GM19099 (cell line): Measurements from ENCODE around the gene RETSAT.

Experiments used
- POLR2A ChIP-seq: IDR thresholded peaks from 3 replicates; pipeline ENCODE4 v1.6.1; 2011; ENCODE audit warnings: low read depth; ENCODE audit not compliant: insufficient read length; ENCODE audit errors: extremely low read depth

The RETSAT gene

DNA sequence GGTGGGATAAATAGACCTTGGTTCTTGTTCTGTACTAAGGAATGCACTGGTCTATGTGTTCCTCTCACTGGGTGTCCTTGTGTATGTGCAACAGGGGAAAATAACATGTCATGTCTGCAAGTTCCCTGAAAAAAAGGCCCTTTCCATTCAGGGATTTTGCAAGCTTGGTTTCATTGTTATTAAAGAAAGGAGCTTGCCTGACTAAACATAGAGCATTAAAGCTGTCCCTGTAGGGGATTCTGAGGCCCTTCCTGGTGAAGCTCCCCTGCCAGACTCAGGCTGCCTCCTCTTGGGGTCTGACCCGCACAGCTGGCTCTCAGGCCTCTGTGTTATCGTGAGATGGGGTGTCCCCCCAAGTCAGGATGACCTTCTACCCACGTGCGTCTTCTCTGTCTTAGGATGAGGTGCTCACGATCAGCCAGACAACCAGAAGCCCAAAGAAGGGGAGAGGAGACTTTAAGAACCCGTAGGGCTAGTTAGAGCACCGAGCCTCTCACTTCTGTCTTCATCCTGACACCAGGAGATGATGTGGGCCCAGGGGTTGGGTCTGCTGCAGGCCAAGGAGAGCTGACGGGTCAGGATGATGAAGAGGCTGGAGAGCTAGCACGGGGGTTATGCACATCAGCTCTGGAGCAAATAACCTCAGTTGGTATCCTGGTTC lies 34.7 kb upstream of the RETSAT start:
- TF ChIP-seq POLR2A = no peak

DNA sequence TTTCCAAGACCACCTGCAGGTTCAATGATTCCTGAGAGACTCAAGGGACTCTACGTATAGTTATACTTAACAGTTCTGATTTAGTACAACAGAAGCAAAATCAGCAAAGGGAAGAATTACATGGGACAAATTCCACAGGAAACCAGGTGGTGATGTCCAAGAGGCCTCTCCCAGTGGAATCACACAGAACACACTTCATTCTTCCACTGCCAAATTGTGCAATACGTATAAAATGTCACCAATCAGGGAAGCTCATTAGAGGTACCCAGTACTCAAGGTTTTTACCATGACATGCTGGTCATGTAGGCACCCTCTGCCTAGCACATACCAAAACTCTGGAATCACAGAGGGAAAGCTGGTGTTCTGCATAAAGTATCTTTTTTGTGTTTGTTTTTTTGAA lies 33.4 kb upstream of the RETSAT start:
- TF ChIP-seq POLR2A = no peak

DNA sequence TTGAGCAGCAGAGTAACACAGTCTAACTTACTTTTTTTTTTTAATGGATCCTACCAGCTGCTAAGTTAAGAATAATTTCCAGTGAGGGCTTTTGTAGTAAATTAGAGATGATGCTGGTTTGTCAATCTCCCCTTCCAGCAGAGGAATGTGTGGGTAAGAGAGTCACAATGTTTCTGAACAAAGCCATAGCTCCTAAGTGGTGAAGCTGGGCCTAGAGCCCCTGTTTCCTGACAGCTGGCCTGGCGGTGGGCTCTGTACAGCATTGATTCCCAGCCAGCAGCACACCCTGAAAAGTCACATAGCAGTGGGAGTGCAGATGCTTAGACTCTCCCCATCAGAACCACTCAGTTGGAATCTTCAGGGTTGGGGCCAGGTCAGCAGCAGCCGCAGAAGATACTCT lies 31.4 kb upstream of the RETSAT start:
- TF ChIP-seq POLR2A = no peak

DNA sequence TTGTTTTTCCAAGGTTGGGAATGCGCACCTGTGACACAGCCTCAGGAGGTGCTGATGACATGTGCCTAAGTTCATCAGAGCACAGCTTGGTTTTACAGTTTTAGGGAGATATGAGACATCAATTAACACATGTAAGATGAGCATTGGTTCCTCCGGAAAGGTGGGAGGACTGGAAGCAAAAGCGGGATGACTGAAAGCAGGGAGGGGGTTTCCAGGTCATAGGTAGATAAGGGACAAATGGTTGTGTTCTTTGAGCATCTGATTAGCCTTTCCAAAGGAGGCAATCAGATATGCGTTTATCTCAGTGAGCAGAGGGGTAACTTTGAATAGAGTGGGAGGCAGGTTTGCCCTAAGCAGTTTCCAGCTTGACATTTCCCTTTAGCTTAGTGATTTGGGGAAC lies 29.5 kb upstream of the RETSAT start:
- no peak for TF ChIP-seq POLR2A

DNA sequence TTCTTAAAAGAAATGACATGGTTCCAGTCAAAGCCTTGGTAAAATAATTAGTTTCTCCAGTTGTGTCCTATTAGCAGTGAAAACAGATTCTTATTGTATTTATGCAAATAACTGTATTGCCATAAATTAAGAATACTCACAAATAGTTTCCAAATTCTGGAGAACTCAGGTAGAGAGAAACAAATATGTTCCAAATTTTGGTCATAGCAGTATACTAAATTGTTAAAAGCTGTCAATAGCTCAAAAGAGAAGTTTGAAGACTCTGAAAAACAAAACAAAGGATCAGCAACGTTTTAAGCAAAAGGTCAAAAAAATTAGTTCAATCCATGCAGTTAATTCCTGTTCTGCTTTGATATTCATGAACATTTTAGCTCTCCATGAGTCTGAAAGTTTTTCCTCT lies 25.7 kb upstream of the RETSAT start:
- no peak for TF ChIP-seq POLR2A

DNA sequence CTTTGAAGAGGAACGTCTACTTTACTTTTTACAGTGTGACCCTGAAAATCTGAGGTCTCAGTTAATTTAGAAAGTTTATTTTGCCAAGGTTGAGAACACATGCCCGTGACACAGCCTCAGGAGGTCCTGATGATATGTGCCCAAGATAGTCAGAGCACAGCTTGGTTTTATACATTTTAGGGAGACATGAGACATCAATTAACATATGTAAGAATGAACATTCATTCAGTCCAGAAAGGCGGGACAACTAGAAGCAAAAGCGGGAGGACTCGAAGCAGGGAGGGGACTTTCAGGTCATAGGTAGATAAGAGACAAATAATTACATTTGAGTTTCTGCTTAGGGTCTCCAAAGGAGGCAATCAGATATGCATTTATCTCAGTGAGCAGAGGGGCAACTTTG lies 23.9 kb upstream of the RETSAT start:
- no peak for TF ChIP-seq POLR2A

DNA sequence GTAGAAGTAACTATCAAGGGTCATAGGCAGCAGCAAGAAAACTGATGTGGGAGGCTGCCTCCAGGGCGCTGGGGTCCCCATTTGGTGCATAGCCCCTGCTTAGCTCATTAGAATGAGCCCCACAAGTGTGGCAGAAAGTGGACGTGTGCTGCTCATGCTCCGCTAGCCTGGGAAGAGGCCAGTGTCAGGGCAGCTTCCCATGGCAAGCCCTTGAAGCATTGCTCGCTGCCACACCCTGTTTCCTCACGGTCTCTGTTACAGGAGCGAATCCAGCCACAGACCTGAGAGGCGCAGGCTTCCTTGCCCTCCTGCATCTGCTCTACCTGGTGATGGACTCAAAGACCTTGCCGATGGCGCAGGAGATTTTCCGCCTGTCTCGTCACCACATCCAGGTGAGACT lies 22.8 kb upstream of the RETSAT start:
- no peak for TF ChIP-seq POLR2A

DNA sequence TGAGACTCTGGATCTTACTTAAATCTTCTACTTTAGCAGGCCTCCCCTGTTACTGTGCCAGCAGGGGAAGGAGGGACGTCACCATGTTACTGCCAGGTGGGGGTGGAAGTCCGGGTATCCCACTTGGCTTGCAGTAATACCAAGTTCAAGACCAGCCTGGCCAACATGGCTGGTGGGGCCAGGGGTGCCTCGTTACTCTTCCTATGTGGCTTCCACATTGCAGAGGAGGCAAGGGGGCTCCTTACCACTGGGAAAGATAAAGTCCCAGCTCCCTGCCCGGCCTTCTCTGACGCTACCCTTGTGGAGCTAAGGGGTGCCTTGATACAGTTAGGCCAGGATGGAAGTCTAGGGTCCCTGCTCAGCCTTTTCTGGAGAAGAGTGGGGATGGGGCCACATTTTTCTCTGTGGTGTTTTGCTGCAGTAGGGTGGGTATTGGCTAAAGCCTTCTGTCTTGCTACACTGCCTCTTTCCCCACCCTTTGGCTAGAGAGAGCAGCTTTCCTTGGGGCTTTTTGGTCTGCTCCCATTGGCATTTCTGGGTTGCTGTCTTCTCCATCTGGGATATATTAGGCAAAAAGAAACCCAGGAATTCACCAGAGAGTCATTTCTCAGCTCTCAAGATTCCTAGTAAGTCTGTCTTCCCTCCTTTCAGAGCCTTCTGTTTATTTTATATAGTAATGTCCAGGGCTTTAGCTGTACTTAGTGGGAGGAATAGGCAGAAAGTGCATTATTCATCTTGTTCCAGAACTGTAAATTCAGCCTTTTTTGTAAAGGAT lies 22.1 kb upstream of the RETSAT start:
- TF ChIP-seq POLR2A = no peak

DNA sequence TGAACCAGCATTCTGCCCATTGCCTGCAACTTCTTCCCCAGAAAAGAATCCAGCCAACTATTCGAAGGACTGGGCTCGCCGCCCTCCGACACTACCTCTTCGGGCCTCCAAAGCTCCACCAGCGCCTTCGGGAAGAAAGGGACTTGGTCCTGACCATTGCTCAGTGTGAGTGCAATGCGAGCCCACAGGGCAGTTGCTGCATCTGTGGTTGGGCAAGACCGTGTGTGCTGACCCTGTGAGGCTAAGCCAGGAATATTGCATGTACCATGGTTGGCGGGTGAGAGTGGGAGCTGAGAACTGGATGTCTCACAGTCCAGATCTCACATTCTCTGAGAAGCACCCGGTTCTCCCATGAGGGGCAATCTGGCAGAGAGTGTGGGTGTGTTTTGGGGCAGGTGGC lies 16.7 kb upstream of the RETSAT start:
- TF ChIP-seq POLR2A = no peak

DNA sequence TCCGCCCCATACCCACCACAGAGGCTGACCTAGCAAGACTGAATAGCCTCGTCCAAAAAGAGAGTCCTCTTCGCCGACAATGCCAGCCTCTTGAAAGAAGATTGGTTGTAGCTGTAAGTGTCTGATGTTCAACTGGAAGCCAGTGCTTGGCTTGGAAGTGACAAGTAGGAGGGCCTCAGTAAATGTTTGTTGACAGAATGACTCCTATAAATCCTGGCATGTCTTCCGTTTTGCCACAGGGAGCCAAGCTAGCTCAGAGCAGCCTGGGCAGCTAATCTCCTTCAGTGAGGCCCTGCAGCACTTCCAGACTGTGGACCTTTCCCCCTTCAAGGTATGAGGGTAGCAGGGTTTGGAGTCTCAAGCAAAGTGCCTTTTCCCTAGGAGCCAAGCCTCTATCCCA lies 15.2 kb upstream of the RETSAT start:
- no peak for TF ChIP-seq POLR2A

DNA sequence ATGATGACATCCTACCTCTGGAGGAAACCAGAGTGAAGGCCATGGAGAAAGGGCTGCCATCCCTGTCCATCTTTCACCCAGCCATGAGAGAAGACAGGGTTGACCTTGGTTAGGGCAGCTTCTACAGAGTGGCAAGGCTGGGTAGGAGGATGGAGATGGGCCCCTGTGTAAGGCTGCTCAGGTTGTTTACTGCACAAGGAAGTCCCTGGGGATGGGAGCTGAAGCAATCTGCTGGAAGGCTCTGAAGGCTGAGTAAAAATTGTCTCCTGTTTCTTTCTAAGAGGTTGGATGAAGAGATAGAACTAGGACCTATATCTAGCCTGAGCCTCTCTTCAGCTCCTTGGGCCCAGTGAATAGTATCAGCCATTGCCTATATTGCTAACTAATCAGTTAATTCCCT lies 14.6 kb upstream of the RETSAT start:
- no peak for TF ChIP-seq POLR2A

DNA sequence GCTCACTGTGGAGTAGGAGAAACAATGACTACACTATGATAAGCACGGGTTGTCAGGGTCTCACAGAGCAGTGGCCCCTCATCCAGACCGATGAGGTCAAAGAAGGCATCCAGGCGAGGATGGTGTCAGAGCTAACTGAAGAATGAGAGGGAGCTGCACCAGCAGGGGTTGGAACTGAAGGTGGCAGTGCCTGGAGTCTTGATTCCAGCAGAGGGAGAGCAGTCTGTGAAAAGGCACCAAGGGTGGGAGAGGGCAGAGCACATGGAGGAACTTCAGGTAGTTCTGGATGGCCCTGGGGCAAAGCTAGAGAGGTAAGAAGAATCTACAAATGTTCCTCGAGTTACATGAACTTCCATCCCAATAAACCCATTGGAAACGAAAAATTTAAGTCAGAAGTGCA lies 12.9 kb upstream of the RETSAT start:
- TF ChIP-seq POLR2A = no peak

DNA sequence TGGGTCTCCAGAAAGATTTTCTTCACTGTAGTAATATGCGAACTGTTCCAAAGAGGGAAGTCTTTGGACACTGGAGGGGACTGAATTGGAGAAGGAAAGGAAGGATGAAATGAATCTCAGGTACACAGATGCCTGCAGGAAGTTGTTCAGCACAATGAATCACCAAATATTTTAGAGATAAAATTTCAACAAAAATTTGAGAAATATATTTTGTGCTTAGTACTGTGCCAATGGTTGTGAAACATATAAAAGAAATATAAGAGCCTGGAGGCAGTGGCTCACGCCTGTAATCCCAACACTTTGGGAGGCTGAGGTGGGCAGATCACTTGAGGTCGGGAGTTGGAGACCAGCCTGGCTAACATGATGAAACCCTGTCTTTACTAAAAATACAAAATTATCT lies 3.4 kb upstream of the RETSAT start:
- no peak for TF ChIP-seq POLR2A

DNA sequence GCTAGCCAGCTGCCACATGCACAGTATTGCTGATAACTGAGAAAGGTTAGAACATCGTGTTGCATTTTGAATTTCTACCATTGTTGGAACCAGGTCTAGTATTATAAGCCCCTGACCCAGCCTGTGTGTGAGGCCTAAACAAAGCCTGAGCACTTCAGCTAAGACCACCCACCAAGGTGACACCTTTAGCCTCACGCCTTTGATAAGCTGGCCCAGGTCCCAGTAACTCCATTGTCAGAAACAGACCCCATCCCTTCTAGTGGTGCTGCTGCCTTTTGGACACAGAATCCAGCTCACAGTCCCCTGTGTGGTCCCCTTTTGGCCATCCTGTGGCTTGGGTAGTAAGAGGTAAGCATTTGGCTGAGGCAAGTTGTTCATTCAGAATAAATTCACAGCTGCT lies 1.9 kb upstream of the RETSAT start:
- TF ChIP-seq POLR2A = no peak

DNA sequence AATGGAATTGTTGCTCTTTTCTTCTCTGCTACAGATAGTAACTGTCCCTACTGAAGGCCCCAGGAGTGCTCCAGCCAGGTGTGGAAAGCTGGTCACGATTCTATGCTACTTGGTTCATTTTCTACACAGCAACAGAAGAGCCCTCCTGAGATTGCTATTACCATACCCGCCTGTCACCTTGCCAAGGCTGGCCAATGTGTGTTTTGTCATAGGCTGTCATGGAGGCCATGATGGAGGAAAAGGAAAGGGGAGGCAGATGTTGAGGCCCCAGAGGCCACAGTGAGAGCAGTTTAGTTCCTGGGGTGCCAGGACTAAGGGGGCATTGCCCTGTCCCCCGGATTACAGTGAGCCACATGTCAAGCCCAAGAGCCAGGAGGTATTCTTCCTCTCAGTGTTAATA lies 1.2 kb upstream of the RETSAT start:
- no peak for TF ChIP-seq POLR2A

DNA sequence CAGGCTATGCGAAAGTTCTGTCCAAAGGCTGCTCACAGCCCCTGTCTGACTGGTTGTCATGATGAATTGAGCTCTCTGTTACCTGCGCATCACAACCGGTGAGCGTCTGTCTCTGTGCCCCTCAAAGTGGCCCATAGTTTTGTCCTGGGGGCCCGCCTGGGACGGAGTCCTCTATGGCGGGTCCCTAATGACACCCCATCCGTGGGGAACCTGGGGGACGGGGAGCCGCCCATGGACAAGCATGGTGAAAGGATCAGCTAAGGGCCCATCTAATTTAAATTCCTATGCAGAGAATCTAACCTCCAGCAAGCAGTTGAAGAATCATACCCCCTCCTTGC lies 714 bp upstream of the RETSAT start:
- TF ChIP-seq POLR2A = no peak

DNA sequence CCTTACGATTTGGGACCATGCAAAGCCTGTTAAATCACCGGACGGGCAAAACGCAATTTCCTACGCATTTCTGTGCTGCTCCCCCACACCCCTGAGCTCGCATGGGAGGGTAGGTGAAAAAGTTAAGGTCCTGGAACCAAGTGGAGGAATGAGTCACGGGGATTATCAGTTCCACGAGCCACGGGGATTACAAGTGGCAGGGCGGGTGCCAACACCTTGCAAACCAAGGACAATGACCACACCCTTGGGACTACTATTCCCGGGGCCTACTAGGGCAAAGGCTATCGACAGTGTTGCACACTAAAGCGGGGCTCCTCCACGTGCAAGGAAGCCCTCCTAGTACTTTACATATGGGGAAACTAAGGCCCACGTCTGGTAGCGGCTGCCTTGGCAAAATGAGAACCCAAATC lies 447 bp downstream of the RETSAT start:
- no peak for TF ChIP-seq POLR2A
